ENCODE results near the gene NTMT1. TPM values are rescaled to one million over a fixed set of nuclear protein-coding genes. Genes with fewer than 3 reads are reported as not detected.

The NTMT1 gene
- total and polyA plus RNA-seq, 10 of the 15 experiments (the other 5 are each of a cell fraction or from before 2014, with no cell fraction given) = 12.8 to 85.4 (median 39.3) TPM

- no peak for ATAC-seq
- CTCF ChIA-PET = no interaction called here
- TF ChIP-seq ASH2L (IDR thresholded peaks at IDR 0.05; ENCODE audit: borderline replicate concordance, low read depth) (no peak), SUZ12 (IDR thresholded peaks at IDR 0.05; ENCODE audit: unreplicated experiment) (no peak), ZZZ3 (IDR thresholded peaks at IDR 0.05; ENCODE audit: control insufficient read depth, insufficient read length, low read depth) (no peak), ZBTB33 (IDR thresholded peaks at IDR 0.05) (no peak), MAX (IDR thresholded peaks at IDR 0.05; ENCODE audit: low read depth, low read length) (no peak), EZH2 (IDR thresholded peaks at IDR 0.05; ENCODE audit: borderline replicate concordance, control insufficient read depth, low read depth, low read length) (no peak), USF1 (IDR thresholded peaks at IDR 0.05; ENCODE audit: borderline replicate concordance, extremely low read length, insufficient read depth, low read depth, low read length) (no peak), IRF5 (IDR thresholded peaks at IDR 0.05; ENCODE audit: borderline replicate concordance) (no peak), NR2C1 (IDR thresholded peaks at IDR 0.05) (no peak), TAF1 (IDR thresholded peaks at IDR 0.05; ENCODE audit: borderline replicate concordance, low read depth, low read length) (no peak), BHLHE40 (IDR thresholded peaks at IDR 0.05; ENCODE audit: borderline replicate concordance in 1 of 2, low read depth in 2 of 2, low read length in 1 of 2) (no peak), REST (IDR thresholded peaks at IDR 0.05; ENCODE audit: low read depth, low read length) (no peak), PAX8 (IDR thresholded peaks at IDR 0.05) (no peak), ATF7 (IDR thresholded peaks at IDR 0.05; ENCODE audit: low read depth) (no peak), PAX5 (IDR thresholded peaks at IDR 0.05; ENCODE audit: borderline replicate concordance, low read depth, low read length) (no peak)
Measured at GRCh38 chr9:129585352-129585751, 40.6 kb upstream of the NTMT1 start.

More at GRCh38 chr9:129585352-129585751, 40.6 kb upstream of the NTMT1 start:
- peaks cover 1% of the 10 kb centered on the region; the same call in 1 of the 3 replicates for H3K9me3 ChIP-seq (replicated peaks; ENCODE audit: control insufficient read depth, insufficient read depth, low read length)
- no peaks in the 10 kb centered on the region for H3K27me3 ChIP-seq (replicated peaks in 1 of 2; ENCODE audit: control insufficient read depth in 2 of 2, insufficient read depth in 2 of 2, low read length in 1 of 2)
- H3K27ac ChIP-seq (ENCODE audit: control insufficient read depth, insufficient read depth) = no peak overlapping the region
- DNase-seq (ENCODE audit: low read depth, low spot score) (no peak), FAIRE-seq (no peak)
- H2AFZ ChIP-seq (ENCODE audit: control insufficient read depth, low read depth, low read length) = no peak overlapping the region
- no peaks in the 10 kb centered on the region for H3K36me3 ChIP-seq (ENCODE audit: control insufficient read depth in 2 of 2, insufficient read depth in 2 of 2, low read length in 1 of 2)
- no peak overlapping the region for H3K9ac ChIP-seq (ENCODE audit: control insufficient read depth, insufficient read depth, low read length)
- intact Hi-C loops (cut with micrococcal nuclease; ENCODE audit: unreplicated experiment) = no loop called here
- no peak overlapping the region for H3K4me2 ChIP-seq (ENCODE audit: control insufficient read depth, insufficient read depth)
- BruUV-seq (replicated peaks) = no TSS peak
- no peaks in the 10 kb centered on the region for H4K20me1 ChIP-seq (ENCODE audit: control insufficient read depth, insufficient read depth)
- in situ Hi-C loops (cut with MboI) = no loop called here
- RAD21 ChIA-PET (ENCODE audit: unreplicated experiment) = interaction anchor here (1.5 to 9.7 kb wide), 2 partner anchors 11 to 407 kb away, joined by 4 to 61 read pairs; partner anchors contain the start of gene IER5L
- H3K4me1 ChIP-seq (ENCODE audit: control insufficient read depth, insufficient read depth, low read length) = peaks cover 46% of the 10 kb centered on the region
- no peak overlapping the region for H3K4me3 ChIP-seq
- H3K79me2 ChIP-seq (ENCODE audit: control insufficient read depth, insufficient read depth, low read length) = peaks cover 3% of the 10 kb centered on the region
- SMC1A ChIA-PET (ENCODE audit: uncharacterized antibody, unreplicated experiment) = interaction anchor here (1.3 to 11.0 kb wide), 5 partner anchors 8 to 446 kb away, joined by 3 to 75 read pairs (median 9); no protein-coding TSS in a partner anchor
- WGBS (ENCODE audit: insufficient coverage, insufficient replicate concordance, low lambda C conversion rate, missing lambda C conversion rate) = 38% methylated on average over 1 of the region's 1 CpG
- POLR2A ChIA-PET = interaction anchor here (6.1 kb wide), 1 partner anchor 12 kb away, joined by 70 read pairs; no protein-coding TSS in a partner anchor

Data from GM12878 (cell line).